ENCODE measurements around the gene FRAS1. TPM values are rescaled to one million over a fixed set of nuclear protein-coding genes. Genes with fewer than 3 reads are reported as not detected.

FRAS1 gene
- total and polyA plus RNA-seq, 2 of the 8 experiments (the other 6 are each of a cell fraction or from before 2014, with no cell fraction given) = 38.5 to 109 TPM

- no peak overlapping the region for H2BK20ac ChIP-seq (ENCODE audit: low read length)
- no peak overlapping the region for H3K4me2 ChIP-seq (ENCODE audit: insufficient read depth in 1 of 2, low read depth in 2 of 2, low read length in 2 of 2)
- POLR2A ChIA-PET (ENCODE audit: partially characterized antibody) = interaction anchor here (0.6 to 1.1 kb wide), 2 partner anchors 58 to 148 kb away, joined by 3 read pairs; partner anchors contain the start of gene FRAS1
- peaks cover 0 to 8% (median 3%) of the 10 kb centered on the region in 4 experiments; a peak in 2 of 7 replicates for H3K4me1 ChIP-seq (replicated peaks in 1 of 4; ENCODE audit: control insufficient read depth in 3 of 4, insufficient read depth in 4 of 4, low read length in 3 of 4)
- no peaks in the 10 kb centered on the region for H3K9me3 ChIP-seq (ENCODE audit: insufficient read depth in 2 of 2, low read depth in 1 of 2, low read length in 1 of 2)
- no peak overlapping the region for H4K91ac ChIP-seq (replicated peaks; ENCODE audit: insufficient read length, low read length)
- H3K36me3 ChIP-seq (ENCODE audit: control insufficient read depth in 2 of 4, insufficient read depth in 4 of 4, low read length in 3 of 4) = no peaks in the 10 kb centered on the region; a peak in 1 of 8 replicates
- H3K18ac ChIP-seq (ENCODE audit: extremely low read depth, low read length) = no peak overlapping the region
- no peak overlapping the region for H2BK15ac ChIP-seq (ENCODE audit: low read length)
- no peak overlapping the region for H4K8ac ChIP-seq (ENCODE audit: extremely low read depth, insufficient read depth, low read length)
- H3K14ac ChIP-seq (ENCODE audit: insufficient read length) = no peak overlapping the region
- no peak overlapping the region for H3K27ac ChIP-seq (ENCODE audit: low read depth, low read length)
- H3K23me2 ChIP-seq (ENCODE audit: low read depth, low read length) = no peaks in the 10 kb centered on the region
- no peak overlapping the region for H2AFZ ChIP-seq (ENCODE audit: low read length)
- WGBS, 2 experiments (ENCODE audit: extremely low coverage in 1 of 2, insufficient coverage in 1 of 2, insufficient read length in 1 of 2, insufficient replicate concordance in 2 of 2, low coverage in 1 of 2, low lambda C conversion rate in 2 of 2, missing lambda C conversion rate in 1 of 2) = 77% methylated on average over 2 of the region's 2 CpGs; no CpG with 5 or more reads in 1 of the 2 experiments
- H3K4me3 ChIP-seq (ENCODE audit: extremely low read depth in 1 of 4, insufficient read depth in 2 of 4, low read depth in 3 of 4, low read length in 4 of 4) = no peak overlapping the region
- H3K23ac ChIP-seq (ENCODE audit: insufficient read length) = no peak overlapping the region
- H3K27me3 ChIP-seq (replicated peaks in 1 of 4; ENCODE audit: control insufficient read depth in 3 of 4, extremely low read depth in 1 of 4, insufficient read depth in 3 of 4, low read length in 3 of 4) = no peaks in the 10 kb centered on the region
- FAIRE-seq (no peak), DNase-seq (ENCODE audit: low read depth in 1 of 2, low spot score in 2 of 2) (no peak)
- no peaks in the 10 kb centered on the region for H4K20me1 ChIP-seq (replicated peaks in 1 of 2; ENCODE audit: control insufficient read depth in 1 of 2, insufficient read depth in 2 of 2, low read length in 2 of 2)
- TF ChIP-seq KDM4A (IDR thresholded peaks at IDR 0.05; ENCODE audit: low read depth, low read length, severe bottlenecking) = no peak
- CTCF ChIA-PET (ENCODE audit: partially characterized antibody) = interaction anchor here (0.8 to 1.5 kb wide), 4 partner anchors 15 to 226 kb away, joined by 3 to 4 read pairs (median 4); no protein-coding TSS in a partner anchor
- H3K4ac ChIP-seq (replicated peaks; ENCODE audit: insufficient read length, low read depth, low read length) = no peak overlapping the region
- H3K79me1 ChIP-seq (ENCODE audit: low read depth, low read length) = peaks cover 4% of the 10 kb centered on the region; the same call in 1 of the 2 replicates
- H3K56ac ChIP-seq (replicated peaks; ENCODE audit: insufficient read length, low read depth, low read length) = no peak overlapping the region
- no peak overlapping the region for H2BK5ac ChIP-seq (ENCODE audit: low read depth, low read length)
- peaks cover 4 to 89% of the 10 kb centered on the region in 2 experiments; a peak in 3 of 4 replicates for H3K79me2 ChIP-seq (ENCODE audit: control insufficient read depth in 1 of 2, insufficient read depth in 2 of 2, low read length in 2 of 2)
- no peak overlapping the region for H2BK12ac ChIP-seq (ENCODE audit: low read depth, low read length)
- H2AK5ac ChIP-seq (ENCODE audit: low read depth, low read length) = no peak overlapping the region
- H4K5ac ChIP-seq (ENCODE audit: insufficient read length, low read depth, low read length) = no peak overlapping the region
- H3K9ac ChIP-seq (replicated peaks in 1 of 4; ENCODE audit: extremely low read depth in 1 of 4, low read depth in 3 of 4, low read length in 3 of 4) = no peak overlapping the region
- no peak overlapping the region for H2BK120ac ChIP-seq (replicated peaks; ENCODE audit: low read depth, low read length)
Observed at GRCh38 chr4:78205591-78205990, 148.5 kb downstream of the FRAS1 start.

Measured in H1 (cell line).